WTC11 (cell line): ENCODE results near the gene CHTF18. TPM values are rescaled to one million over a fixed set of nuclear protein-coding genes. Genes with fewer than 3 reads are reported as not detected.

Experiments
- ATF2 ChIP-seq: sonication (generic); formaldehyde crosslinking; IDR thresholded peaks from 2 replicates; pipeline ENCODE4 v1.8.1; 2022; ENCODE audit warnings: low read depth, missing genetic modification reagents, borderline replicate concordance
- ATF3 ChIP-seq: sonication (generic); formaldehyde crosslinking; conservative IDR thresholded peaks from 2 replicates; pipeline ENCODE4 v1.8.1; 2022; ENCODE audit warnings: mild to moderate bottlenecking, missing genetic modification reagents
- ATF6 ChIP-seq: sonication (generic); formaldehyde crosslinking; IDR thresholded peaks from 2 replicates; pipeline ENCODE4 v1.8.1; 2023; ENCODE audit warnings: mild to moderate bottlenecking, missing genetic modification reagents
- CBFB ChIP-seq: sonication (generic); formaldehyde crosslinking; IDR thresholded peaks from 2 replicates; pipeline ENCODE4 v1.8.1; 2022; ENCODE audit warnings: mild to moderate bottlenecking, low read depth, missing genetic modification reagents
- ERG ChIP-seq: fragments of 250-450 bp; sonication (Bioruptor Pico); IDR thresholded peaks from 2 replicates; pipeline ENCODE4 v1.8.0; 2021; ENCODE audit warnings: mild to moderate bottlenecking
- ESRRA ChIP-seq: sonication (generic); formaldehyde crosslinking; IDR thresholded peaks from 2 replicates; pipeline ENCODE4 v1.8.1; 2022; ENCODE audit warnings: mild to moderate bottlenecking, missing genetic modification reagents, borderline replicate concordance
- ETV6 ChIP-seq: sonication (generic); formaldehyde crosslinking; IDR thresholded peaks from 2 replicates; pipeline ENCODE4 v1.8.1; 2022; ENCODE audit warnings: mild to moderate bottlenecking, missing genetic modification reagents
- FOXP4 ChIP-seq: sonication (generic); formaldehyde crosslinking; IDR thresholded peaks from 2 replicates; pipeline ENCODE4 v1.8.0; 2022; ENCODE audit warnings: mild to moderate bottlenecking, missing genetic modification reagents
- HMGXB4 ChIP-seq: sonication (generic); formaldehyde crosslinking; IDR thresholded peaks from 2 replicates; pipeline ENCODE4 v1.8.1; 2023; ENCODE audit warnings: mild to moderate bottlenecking, moderate library complexity, missing genetic modification reagents
- MLX ChIP-seq: sonication (generic); formaldehyde crosslinking; IDR thresholded peaks from 2 replicates; pipeline ENCODE4 v1.8.1; 2023; ENCODE audit warnings: mild to moderate bottlenecking, missing genetic modification reagents, moderate library complexity
- MYBL2 ChIP-seq: sonication (generic); formaldehyde crosslinking; IDR thresholded peaks from 2 replicates; pipeline ENCODE4 v1.8.1; 2023; ENCODE audit warnings: mild to moderate bottlenecking, moderate library complexity, missing genetic modification reagents
- PRDM15 ChIP-seq: sonication (generic); formaldehyde crosslinking; IDR thresholded peaks from 2 replicates; pipeline ENCODE4 v1.8.0; 2022; ENCODE audit warnings: missing genetic modification reagents
- PREB ChIP-seq: sonication (generic); formaldehyde crosslinking; IDR thresholded peaks from 2 replicates; pipeline ENCODE4 v1.8.1; 2022; ENCODE audit warnings: mild to moderate bottlenecking, missing genetic modification reagents, moderate library complexity, borderline replicate concordance
- PRRX2 ChIP-seq: fragments of 250-450 bp; sonication (Bioruptor Pico); IDR thresholded peaks from 2 replicates; pipeline ENCODE4 v1.8.0; 2021; ENCODE audit warnings: mild to moderate bottlenecking
- RORB ChIP-seq: fragments of 250-450 bp; sonication (Bioruptor Pico); IDR thresholded peaks from 2 replicates; pipeline ENCODE4 v1.9.0; 2021; ENCODE audit warnings: mild to moderate bottlenecking
- SMAD4 ChIP-seq: sonication (generic); formaldehyde crosslinking; IDR thresholded peaks from 2 replicates; pipeline ENCODE4 v1.8.0; 2022; ENCODE audit warnings: mild to moderate bottlenecking, missing genetic modification reagents
- TEAD1 ChIP-seq: sonication (generic); formaldehyde crosslinking; IDR thresholded peaks from 2 replicates; pipeline ENCODE4 v1.8.0; 2022; ENCODE audit warnings: mild to moderate bottlenecking, missing genetic modification reagents
- ZNF121 ChIP-seq: sonication (generic); formaldehyde crosslinking; IDR thresholded peaks from 2 replicates; pipeline ENCODE4 v1.8.0; 2023; ENCODE audit warnings: missing genetic modification reagents
- ZNF281 ChIP-seq: sonication (generic); formaldehyde crosslinking; IDR thresholded peaks from 2 replicates; pipeline ENCODE4 v1.8.0; 2023; ENCODE audit warnings: mild to moderate bottlenecking, missing genetic modification reagents
- ZNF671 ChIP-seq: fragments of 250-450 bp; sonication (Bioruptor Pico); IDR thresholded peaks from 2 replicates; pipeline ENCODE4 v1.8.0; 2021; ENCODE audit warnings: mild to moderate bottlenecking
- total RNA-seq: library from RNA; stranded (reverse); gene quantifications from 3 replicates; pipeline ENCODE4 v1.2.3, GENCODE V29; 2021

Gene CHTF18
- total RNA-seq, 1 experiment from 2014 or later = 183 TPM

- TF ChIP-seq ATF6 (CRISPR knock-in tag) = no peak
- no peak for TF ChIP-seq PRDM15 (CRISPR knock-in tag)
- TF ChIP-seq MLX = no peak
- peak; percentile 83 for TF ChIP-seq FOXP4 (CRISPR knock-in tag)
- TF ChIP-seq HMGXB4 (CRISPR knock-in tag) = peak; percentile 82; the same call in 1 of the 2 replicates
- TF ChIP-seq ETV6 (CRISPR knock-in tag) = peak; percentile 98
- no peak for TF ChIP-seq ZNF281
- 0 out of 2 replicates have a peak, but pooled peaks have one; percentile 29 for TF ChIP-seq ESRRA (CRISPR knock-in tag)
- TF ChIP-seq ATF3 (CRISPR knock-in tag) = no peak
- TF ChIP-seq MYBL2 (CRISPR knock-in tag) = peak; percentile 77; the same call in 1 of the 2 replicates
- no peak for TF ChIP-seq ERG (CRISPR knock-in tag)
- no peak for TF ChIP-seq TEAD1
- no peak for TF ChIP-seq SMAD4 (CRISPR knock-in tag)
- TF ChIP-seq ZNF121 (CRISPR knock-in tag) = no peak
- TF ChIP-seq ATF2 (CRISPR knock-in tag) = no peak
- TF ChIP-seq CBFB = no peak
- TF ChIP-seq RORB (CRISPR knock-in tag) = no peak
- no peak for TF ChIP-seq PREB
- no peak for TF ChIP-seq PRRX2
- no peak for TF ChIP-seq ZNF671 (CRISPR knock-in tag)
Observed at GRCh38 chr16:807347-808084, 19.1 kb downstream of the CHTF18 start (continued).
